ENCODE results near the gene SLC6A20.

- TF ChIP-seq POLR2A (IDR thresholded peaks at IDR 0.05) = no peak
- no peak for TF ChIP-seq CTCF (IDR thresholded peaks at IDR 0.05)
Observed at GRCh38 chr3:45762647-45763302, 33.6 kb downstream of the SLC6A20 start.

Measured in Peyer's patch (tissue), 4 donors.